Liver (tissue), 9 donors: ENCODE measurements around the gene OTOF. TPM values are rescaled to one million over a fixed set of nuclear protein-coding genes. Genes with fewer than 3 reads are reported as not detected.

ENCODE experiments used
- DNase-seq: peaks from one replicate; pipeline ENCODE4 v3.0.0-alpha.2; 2017; ENCODE audit warnings: low spot score
- H3K27ac ChIP-seq, 2 donors: one replicate each; pipeline ENCODE4 v1.7.0; 2013; ENCODE audit warnings: inconsistent platforms in 2 of 2, low read length in 2 of 2, control low read depth in 1 of 2, low read depth in 1 of 2, mild to moderate bottlenecking in 1 of 2
- H3K27me3 ChIP-seq, 4 donors: one replicate each; pipeline versions ENCODE4 v1.6.1 to v1.7.0; 2013; ENCODE audit warnings: low read length in 3 of 4, inconsistent platforms in 1 of 4, mild to moderate bottlenecking in 1 of 4, moderate library complexity in 1 of 4; ENCODE audit not compliant: control insufficient read depth in 4 of 4, insufficient read depth in 4 of 4
- H3K36me3 ChIP-seq, 4 donors: one replicate each; pipeline versions ENCODE4 v1.6.1 to v1.7.0; 2013; ENCODE audit warnings: low read length in 3 of 4, mild to moderate bottlenecking in 3 of 4, low read depth in 1 of 4, moderate library complexity in 1 of 4; ENCODE audit not compliant: control insufficient read depth in 4 of 4, insufficient read depth in 3 of 4
- H3K4me1 ChIP-seq, 4 donors: one replicate each; pipeline versions ENCODE4 v1.6.1 to v1.7.0; 2013; ENCODE audit warnings: low read length in 3 of 4, mild to moderate bottlenecking in 3 of 4, moderate library complexity in 1 of 4; ENCODE audit not compliant: control insufficient read depth in 4 of 4, insufficient read depth in 4 of 4
- H3K4me3 ChIP-seq, 3 donors: one replicate each; pipeline versions ENCODE4 v1.6.1 to v1.7.0; 2013; ENCODE audit warnings: low read length in 3 of 3, control low read depth in 1 of 3, low read depth in 1 of 3, mild to moderate bottlenecking in 1 of 3
- H3K9ac ChIP-seq, 2 donors: one replicate each; pipeline ENCODE4 v1.7.0; 2013; ENCODE audit warnings: low read length in 2 of 2, mild to moderate bottlenecking in 2 of 2, moderate library complexity in 2 of 2, control low read depth in 1 of 2, low read depth in 1 of 2
- H3K9me3 ChIP-seq, 4 donors: one replicate each; pipeline versions ENCODE4 v1.6.1 to v1.7.0; 2013; ENCODE audit warnings: low read length in 3 of 4; ENCODE audit not compliant: control insufficient read depth in 4 of 4
- ATF3 ChIP-seq: IDR thresholded peaks from 2 replicates; pipeline ENCODE4 v1.6.1; 2016; ENCODE audit warnings: antibody characterized with exemption
- CTCF ChIP-seq: fragments of 150-350 bp; IDR thresholded peaks from 2 replicates; pipeline ENCODE4 v1.5.1; 2017; ENCODE audit warnings: improper control_type of control experiment, low read depth, low read length; ENCODE audit not compliant: missing input control
- EGR1 ChIP-seq, 2 donors: IDR thresholded peaks; 2 replicates each; pipeline ENCODE4 v1.6.1; 2016 to 2018; ENCODE audit warnings: antibody characterized with exemption in 2 of 2, low read depth in 2 of 2
- FOXA1 ChIP-seq: IDR thresholded peaks from 2 replicates; pipeline ENCODE4 v1.6.1; 2016; ENCODE audit warnings: antibody characterized with exemption
- FOXA2 ChIP-seq: IDR thresholded peaks from 2 replicates; pipeline ENCODE4 v1.6.1; 2016; ENCODE audit warnings: antibody characterized with exemption
- GABPA ChIP-seq, 2 donors: IDR thresholded peaks in 1 of 2; conservative IDR thresholded peaks in 1 of 2; 2 replicates each; pipeline ENCODE4 v1.6.1; 2016; ENCODE audit warnings: antibody characterized with exemption in 2 of 2, mild to moderate bottlenecking in 1 of 2, moderate library complexity in 1 of 2
- HNF4A ChIP-seq, 2 donors: conservative IDR thresholded peaks; 2 replicates each; pipeline ENCODE4 v1.6.1; 2016; ENCODE audit warnings: antibody characterized with exemption in 2 of 2, mild to moderate bottlenecking in 2 of 2
- HNF4G ChIP-seq: IDR thresholded peaks from 2 replicates; pipeline ENCODE4 v1.6.1; 2016; ENCODE audit warnings: antibody characterized with exemption
- JUND ChIP-seq, 2 donors: IDR thresholded peaks; 2 replicates each; pipeline ENCODE4 v1.6.1; 2016; ENCODE audit warnings: antibody characterized with exemption in 2 of 2
- MAX ChIP-seq: IDR thresholded peaks from 2 replicates; pipeline ENCODE4 v1.6.1; 2016; ENCODE audit warnings: antibody characterized with exemption
- NR2F2 ChIP-seq: IDR thresholded peaks from 2 replicates; pipeline ENCODE4 v1.6.1; 2016; ENCODE audit warnings: antibody characterized with exemption
- RAD21 ChIP-seq, 2 donors: IDR thresholded peaks; 2 replicates each; pipeline ENCODE4 v1.6.1; 2016; ENCODE audit warnings: antibody characterized with exemption in 2 of 2, mild to moderate bottlenecking in 2 of 2
- REST ChIP-seq: IDR thresholded peaks from 2 replicates; pipeline ENCODE4 v1.6.1; 2016; ENCODE audit warnings: antibody characterized with exemption, mild to moderate bottlenecking
- RXRA ChIP-seq, 2 donors: IDR thresholded peaks; 2 replicates each; pipeline ENCODE4 v1.6.1; 2017 to 2018; ENCODE audit warnings: antibody characterized with exemption in 2 of 2, mild to moderate bottlenecking in 1 of 2
- SP1 ChIP-seq: IDR thresholded peaks from 2 replicates; pipeline ENCODE4 v1.6.1; 2018; ENCODE audit warnings: antibody characterized with exemption, mild to moderate bottlenecking
- TAF1 ChIP-seq: conservative IDR thresholded peaks from 2 replicates; pipeline ENCODE4 v1.6.1; 2016; ENCODE audit warnings: antibody characterized with exemption, mild to moderate bottlenecking
- YY1 ChIP-seq: IDR thresholded peaks from 2 replicates; pipeline ENCODE4 v1.6.1; 2016; ENCODE audit warnings: antibody characterized with exemption, mild to moderate bottlenecking
- ZBTB33 ChIP-seq: IDR thresholded peaks from 2 replicates; pipeline ENCODE4 v1.6.1; 2016; ENCODE audit warnings: antibody characterized with exemption
- WGBS: extraction: QIAGEN DNeasy Blood & Tissue Kit; methylation state at CpG from one replicate; pipeline ENCODE4 v1.1.7; 2013; 5-methylcytosine and 5-hydroxymethylcytosine counted together
- polyA plus RNA-seq, 2 donors: library from polyadenylated mRNA; stranded (reverse) in 1 of 2; unstranded in 1 of 2; fragments of 200-250 nt in 1 of 2; fragments of >200 nt in 1 of 2; fragmentation: Nextera tagmentation in 1 of 2; extraction: Ambion mirVana in 1 of 2; gene quantifications; one replicate each; pipeline versions ENCODE4 v1.2.1 to v1.2.3, GENCODE V29; 2013 to 2015
- total RNA-seq, 2 donors: library from RNA; depleted of rRNA; stranded (reverse); fragments of >200 nt; gene quantifications; one replicate each; pipeline ENCODE4 v1.2.3, GENCODE V29; 2014
- donor health status: healthy.
- donor health status: healthy.
- donor health status: healthy.
- donor health status: healthy.
- donor health status: healthy.

Gene OTOF
- total and polyA plus RNA-seq, 4 donors = 0.06 to 0.28 (median 0.07) TPM; not detected in 1

- no peak overlapping the region for H3K9ac ChIP-seq
- H3K27ac ChIP-seq = no peak overlapping the region
- H3K27me3 ChIP-seq = no peaks in the 10 kb centered on the region
- no peaks in the 10 kb centered on the region for H3K9me3 ChIP-seq
- TF ChIP-seq EGR1 (IDR thresholded peaks at IDR 0.05; ENCODE audit: low read depth in 2 of 2) (no peak), FOXA2 (no peak), NR2F2 (no peak), CTCF (no peak), SP1 (no peak), HNF4G (no peak), YY1 (no peak), ZBTB33 (no peak), RAD21 (IDR thresholded peaks at IDR 0.05) (no peak), MAX (no peak), REST (no peak), GABPA (IDR thresholded peaks at IDR 0.05 in 1 of 2, conservative IDR thresholded peaks at IDR 0.05 in 1 of 2) (no peak), ATF3 (no peak), FOXA1 (no peak), HNF4A (conservative IDR thresholded peaks at IDR 0.05) (no peak), JUND (IDR thresholded peaks at IDR 0.05) (no peak), TAF1 (no peak), RXRA (IDR thresholded peaks at IDR 0.05) (no peak)
- no peak overlapping the region for H3K4me3 ChIP-seq
- peaks cover 10 to 27% (median 16%) of the 10 kb centered on the region in 4 donors for H3K4me1 ChIP-seq
- 77% methylated on average over 30 of the region's 30 CpGs for WGBS
- no peak for DNase-seq
- no peaks in the 10 kb centered on the region for H3K36me3 ChIP-seq
These were observed 4.5 kb upstream of the OTOF start for GRCh38 chr2:26482211-26483026.
